Measurements from ENCODE around the gene LPIN2.

DNA sequence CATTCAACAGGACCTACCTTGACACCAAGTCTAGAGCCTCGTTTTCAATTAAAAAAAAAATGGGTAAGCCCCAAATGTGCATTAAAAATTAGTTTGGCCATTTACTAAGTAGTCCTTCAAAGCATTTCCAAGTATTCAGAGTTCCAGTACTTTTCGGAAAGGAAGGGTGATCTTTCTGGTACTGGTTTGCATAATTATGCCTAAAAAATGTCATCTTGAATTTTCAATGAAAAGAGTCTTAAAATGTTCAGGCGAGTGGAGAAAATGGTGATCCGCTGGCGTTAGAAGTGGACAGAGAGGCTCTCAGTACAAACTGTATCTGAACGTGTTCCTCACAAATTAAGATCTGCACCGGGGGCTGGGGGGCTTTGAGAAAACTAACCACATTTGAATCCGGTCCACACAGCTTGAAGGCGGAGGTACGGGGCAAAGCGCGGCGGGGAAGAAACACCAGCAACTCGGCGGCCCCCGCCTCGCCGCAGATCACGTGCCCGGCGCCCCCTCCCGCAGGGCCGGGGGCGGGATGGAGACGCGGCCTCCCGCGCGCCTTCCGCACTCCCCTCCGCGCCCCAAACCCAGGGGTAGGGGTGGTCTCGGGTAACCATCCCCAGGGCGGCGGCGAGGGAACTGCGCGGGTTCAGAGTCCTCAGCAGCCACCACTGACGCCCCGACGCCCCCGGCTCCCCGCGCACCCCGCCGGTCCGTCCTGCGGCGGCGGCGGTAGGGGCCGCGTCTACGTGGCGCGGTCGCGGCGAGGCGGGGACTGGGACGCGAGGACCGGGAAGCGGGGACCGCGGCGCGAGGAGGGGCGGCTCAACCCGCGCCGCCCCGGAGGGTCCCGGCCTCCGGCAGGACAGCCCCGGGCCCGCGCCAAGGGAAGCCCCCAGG is 564 bp downstream of the LPIN2 start:
- TF ChIP-seq, protein P1, sequence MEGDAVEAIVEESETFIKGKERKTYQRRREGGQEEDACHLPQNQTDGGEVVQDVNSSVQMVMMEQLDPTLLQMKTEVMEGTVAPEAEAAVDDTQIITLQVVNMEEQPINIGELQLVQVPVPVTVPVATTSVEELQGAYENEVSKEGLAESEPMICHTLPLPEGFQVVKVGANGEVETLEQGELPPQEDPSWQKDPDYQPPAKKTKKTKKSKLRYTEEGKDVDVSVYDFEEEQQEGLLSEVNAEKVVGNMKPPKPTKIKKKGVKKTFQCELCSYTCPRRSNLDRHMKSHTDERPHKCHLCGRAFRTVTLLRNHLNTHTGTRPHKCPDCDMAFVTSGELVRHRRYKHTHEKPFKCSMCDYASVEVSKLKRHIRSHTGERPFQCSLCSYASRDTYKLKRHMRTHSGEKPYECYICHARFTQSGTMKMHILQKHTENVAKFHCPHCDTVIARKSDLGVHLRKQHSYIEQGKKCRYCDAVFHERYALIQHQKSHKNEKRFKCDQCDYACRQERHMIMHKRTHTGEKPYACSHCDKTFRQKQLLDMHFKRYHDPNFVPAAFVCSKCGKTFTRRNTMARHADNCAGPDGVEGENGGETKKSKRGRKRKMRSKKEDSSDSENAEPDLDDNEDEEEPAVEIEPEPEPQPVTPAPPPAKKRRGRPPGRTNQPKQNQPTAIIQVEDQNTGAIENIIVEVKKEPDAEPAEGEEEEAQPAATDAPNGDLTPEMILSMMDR (conservative IDR thresholded peaks at IDR 0.05; ENCODE audit: low read depth in 2 of 2), result no peak
- TF ChIP-seq EZH2 (IDR thresholded peaks at IDR 0.05; ENCODE audit: low read depth, unreplicated experiment), result no peak
- no peak for TF ChIP-seq STAT1 (IDR thresholded peaks at IDR 0.05; ENCODE audit: unreplicated experiment)
- no peak for TF ChIP-seq POLR2AphosphoS5 (IDR thresholded peaks at IDR 0.05; ENCODE audit: low read depth)
- TF ChIP-seq, protein P2, sequence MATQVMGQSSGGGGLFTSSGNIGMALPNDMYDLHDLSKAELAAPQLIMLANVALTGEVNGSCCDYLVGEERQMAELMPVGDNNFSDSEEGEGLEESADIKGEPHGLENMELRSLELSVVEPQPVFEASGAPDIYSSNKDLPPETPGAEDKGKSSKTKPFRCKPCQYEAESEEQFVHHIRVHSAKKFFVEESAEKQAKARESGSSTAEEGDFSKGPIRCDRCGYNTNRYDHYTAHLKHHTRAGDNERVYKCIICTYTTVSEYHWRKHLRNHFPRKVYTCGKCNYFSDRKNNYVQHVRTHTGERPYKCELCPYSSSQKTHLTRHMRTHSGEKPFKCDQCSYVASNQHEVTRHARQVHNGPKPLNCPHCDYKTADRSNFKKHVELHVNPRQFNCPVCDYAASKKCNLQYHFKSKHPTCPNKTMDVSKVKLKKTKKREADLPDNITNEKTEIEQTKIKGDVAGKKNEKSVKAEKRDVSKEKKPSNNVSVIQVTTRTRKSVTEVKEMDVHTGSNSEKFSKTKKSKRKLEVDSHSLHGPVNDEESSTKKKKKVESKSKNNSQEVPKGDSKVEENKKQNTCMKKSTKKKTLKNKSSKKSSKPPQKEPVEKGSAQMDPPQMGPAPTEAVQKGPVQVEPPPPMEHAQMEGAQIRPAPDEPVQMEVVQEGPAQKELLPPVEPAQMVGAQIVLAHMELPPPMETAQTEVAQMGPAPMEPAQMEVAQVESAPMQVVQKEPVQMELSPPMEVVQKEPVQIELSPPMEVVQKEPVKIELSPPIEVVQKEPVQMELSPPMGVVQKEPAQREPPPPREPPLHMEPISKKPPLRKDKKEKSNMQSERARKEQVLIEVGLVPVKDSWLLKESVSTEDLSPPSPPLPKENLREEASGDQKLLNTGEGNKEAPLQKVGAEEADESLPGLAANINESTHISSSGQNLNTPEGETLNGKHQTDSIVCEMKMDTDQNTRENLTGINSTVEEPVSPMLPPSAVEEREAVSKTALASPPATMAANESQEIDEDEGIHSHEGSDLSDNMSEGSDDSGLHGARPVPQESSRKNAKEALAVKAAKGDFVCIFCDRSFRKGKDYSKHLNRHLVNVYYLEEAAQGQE (IDR thresholded peaks at IDR 0.05; ENCODE audit: unreplicated experiment), result no peak
- no peak for TF ChIP-seq ZNF331 (CRISPR knock-in tag; IDR thresholded peaks at IDR 0.05; ENCODE audit: low read depth)
